Gastroesophageal sphincter (tissue), 4 donors: ENCODE data around the gene ADAMTSL2. TPM values are rescaled to one million over a fixed set of nuclear protein-coding genes. Genes with fewer than 3 reads are reported as not detected.

Experiments
- ATAC-seq: fragments of 150-250 bp; one replicate; pipeline ENCODE4 v1.9.1; 2016; ENCODE audit warnings: mild to moderate bottlenecking, moderate library complexity
- H3K27ac ChIP-seq, 4 donors: fragments of 200-600 bp; sonication (generic) in 3 of 4; 1 replicate in 3 of 4; 2 replicates in 1 of 4; pipeline ENCODE4 v1.5.1; 2016 to 2019
- H3K27me3 ChIP-seq: fragments of 200-600 bp; sonication (generic); one replicate; pipeline ENCODE4 v1.5.1; 2019
- H3K36me3 ChIP-seq, 2 donors: fragments of 200-600 bp; sonication (generic); one replicate each; pipeline ENCODE4 v1.5.1; 2019; ENCODE audit warnings: control low read depth in 1 of 2
- H3K4me1 ChIP-seq, 3 donors: fragments of 200-600 bp; sonication (generic); 1 replicate in 2 of 3; 2 replicates in 1 of 3; pipeline ENCODE4 v1.5.1; 2016 to 2019; ENCODE audit warnings: control low read depth in 2 of 3
- H3K4me3 ChIP-seq, 2 donors: fragments of 200-600 bp; sonication (generic); one replicate each; pipeline ENCODE4 v1.5.1; 2019; ENCODE audit warnings: mild to moderate bottlenecking in 1 of 2, moderate library complexity in 1 of 2
- H3K9me3 ChIP-seq, 3 donors: fragments of 200-600 bp; sonication (generic); one replicate each; pipeline ENCODE4 v1.5.1; 2017 to 2019; ENCODE audit warnings: control low read depth in 2 of 3
- CTCF ChIP-seq, 4 experiments: fragments of 200-600 bp in 2 of 4; fragments of 450-650 bp in 2 of 4; sonication (generic) in 1 of 4; IDR thresholded peaks; one replicate each; pipeline ENCODE4 v1.5.1; 2017 to 2019; ENCODE audit warnings: antibody characterized with exemption in 4 of 4, mild to moderate bottlenecking in 2 of 4, moderate library complexity in 2 of 4
- EP300 ChIP-seq: sonication (generic); formaldehyde crosslinking; IDR thresholded peaks from one replicate; pipeline ENCODE4 v1.6.1; 2017; ENCODE audit warnings: antibody characterized with exemption, mild to moderate bottlenecking
- POLR2A ChIP-seq, 2 donors: fragments of 450-650 bp; IDR thresholded peaks; one replicate each; pipeline ENCODE4 v1.6.1; 2017; ENCODE audit warnings: antibody characterized with exemption in 2 of 2, mild to moderate bottlenecking in 2 of 2, moderate library complexity in 1 of 2
- POLR2AphosphoS5 ChIP-seq: sonication (generic); formaldehyde crosslinking; IDR thresholded peaks from one replicate; pipeline ENCODE4 v1.6.1; 2017; ENCODE audit warnings: antibody characterized with exemption
- WGBS, 2 donors: methylation state at CpG; one replicate each; pipeline ENCODE4 v1.1.5; 2018; ENCODE audit warnings: low coverage in 1 of 2; 5-methylcytosine and 5-hydroxymethylcytosine counted together
- total RNA-seq, 4 donors: library from RNA; depleted of rRNA; stranded (reverse); fragments of >200 nt; gene quantifications; one replicate each; pipeline ENCODE4 v1.1.0, GENCODE V29; 2016

ADAMTSL2 gene
- total RNA-seq, 4 donors from 2014 or later, result 2.0 to 5.8 (median 3.1) TPM

- TF ChIP-seq EP300 (no peak), CTCF (IDR thresholded peaks at IDR 0.05) (no peak), POLR2A (IDR thresholded peaks at IDR 0.05) (no peak), POLR2AphosphoS5 (no peak)
- Histone ChIP-seq H3K27me3 (peaks cover 41% of the 10 kb centered on the region), H3K36me3 (no peaks in the 10 kb centered on the region), H3K9me3 (no peaks in the 10 kb centered on the region), H3K4me1 (peaks cover 0 to 41% (median 20%) of the 10 kb centered on the region in 3 donors), H3K4me3 (no peak overlapping the region), H3K27ac (no peak overlapping the region)
- 85 to 87% methylated on average over 4 to 10 of the region's 10 CpGs for WGBS, 2 donors
- ATAC-seq, result no peak
These were observed 22.9 kb upstream of the ADAMTSL2 start for GRCh38 chr9:133511607-133512006.

DNA sequence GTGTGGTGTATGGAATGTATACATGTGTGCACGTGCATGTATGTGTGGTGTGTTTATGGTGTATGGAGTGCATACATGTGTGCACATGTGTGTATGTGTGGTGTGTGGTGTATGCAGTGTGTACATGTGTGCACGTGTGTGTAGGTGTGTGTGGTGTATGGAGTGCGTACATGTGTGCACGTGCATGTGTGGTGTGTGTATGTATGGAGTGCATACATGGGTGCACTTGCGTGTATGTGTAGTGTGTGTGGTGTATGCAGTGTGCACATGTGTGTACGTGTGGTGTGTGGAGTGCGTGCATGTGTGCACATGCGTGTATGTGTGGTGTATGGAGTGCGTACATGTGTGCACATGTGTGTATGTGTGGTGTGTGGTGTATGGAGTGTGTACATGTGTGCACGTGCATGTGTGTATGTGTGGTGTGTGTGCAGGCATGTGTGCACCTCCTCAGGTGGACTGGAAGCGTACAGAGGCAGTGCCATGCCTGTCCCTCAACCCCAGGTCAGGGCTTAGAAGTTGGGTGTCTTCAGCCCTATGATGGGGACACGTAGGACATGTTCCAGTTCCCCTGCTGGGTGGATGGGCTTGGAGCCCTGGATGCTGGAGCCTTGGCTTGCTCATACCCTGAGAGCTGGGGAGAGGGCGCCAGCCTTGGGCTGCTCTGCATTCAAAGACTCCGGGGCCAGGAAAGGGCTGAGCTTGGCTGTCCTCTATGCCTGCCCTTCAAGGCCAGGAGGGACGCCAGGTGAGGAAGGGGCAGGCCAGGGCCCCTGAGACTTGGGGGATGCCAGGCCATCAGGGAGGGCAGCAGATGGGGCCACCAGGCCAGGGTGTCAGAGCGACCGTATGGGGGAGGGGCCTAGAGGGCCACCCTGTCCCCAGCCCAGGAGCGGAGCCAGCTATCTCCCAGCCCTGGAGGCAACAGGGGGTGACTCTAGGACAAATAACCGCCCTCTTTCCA lies 22.0 kb upstream of the ADAMTSL2 start:
- H3K36me3 ChIP-seq, result no peaks in the 10 kb centered on the region
- H3K27me3 ChIP-seq, result peaks cover 32% of the 10 kb centered on the region
- H3K9me3 ChIP-seq, result no peaks in the 10 kb centered on the region
- no peak for ATAC-seq
- 89 to 93% methylated on average over 11 to 12 of the region's 19 CpGs for WGBS, 2 donors
- no peak overlapping the region for H3K4me3 ChIP-seq
- TF ChIP-seq CTCF (IDR thresholded peaks at IDR 0.05) (no peak), EP300 (no peak), POLR2AphosphoS5 (no peak), POLR2A (IDR thresholded peaks at IDR 0.05) (no peak)
- H3K4me1 ChIP-seq, result peaks cover 0 to 33% (median 20%) of the 10 kb centered on the region in 3 donors
- H3K27ac ChIP-seq, result no peak overlapping the region

GRCh38 chr9:133513214-133514100 lies 21.0 kb upstream of the ADAMTSL2 start:
- peaks cover 0 to 33% (median 20%) of the 10 kb centered on the region in 3 donors for H3K4me1 ChIP-seq
- H3K9me3 ChIP-seq, result no peaks in the 10 kb centered on the region
- no peak overlapping the region for H3K27ac ChIP-seq
- WGBS, 2 donors, result no CpG with 5 or more reads among the region's 28 CpGs
- ATAC-seq, result no peak
- no peak overlapping the region for H3K4me3 ChIP-seq
- TF ChIP-seq POLR2A (IDR thresholded peaks at IDR 0.05), result no peak
- no peak for TF ChIP-seq CTCF (IDR thresholded peaks at IDR 0.05)
- TF ChIP-seq EP300, result no peak
- no peak for TF ChIP-seq POLR2AphosphoS5
- peaks cover 29% of the 10 kb centered on the region for H3K27me3 ChIP-seq
- no peaks in the 10 kb centered on the region for H3K36me3 ChIP-seq

GRCh38 chr9:133514460-133515239 lies 19.9 kb upstream of the ADAMTSL2 start:
- no peaks in the 10 kb centered on the region for H3K36me3 ChIP-seq
- no peak overlapping the region for H3K27ac ChIP-seq
- ATAC-seq, result no peak
- H3K4me3 ChIP-seq, result no peak overlapping the region
- TF ChIP-seq CTCF (IDR thresholded peaks at IDR 0.05) (no peak), EP300 (no peak)
- H3K9me3 ChIP-seq, result no peaks in the 10 kb centered on the region
- peaks cover 0 to 24% (median 12%) of the 10 kb centered on the region in 3 donors for H3K4me1 ChIP-seq
- peaks cover 29% of the 10 kb centered on the region for H3K27me3 ChIP-seq
- 50 to 54% methylated on average over 1 to 8 of the region's 14 CpGs for WGBS, 2 donors
